ENCODE results near the gene FBRS.
A peak's percentile ranks its signal among the peaks of the same experiment; 100 is the strongest.
"Not testable (repeated sequence)": the region's sequence is repeated elsewhere in the genome, so short reads cannot be mapped to it uniquely, and the experiment has no call there.

FBRS gene

GRCh38 chr16:30657866-30658730 lies at the start of gene FBRS:
Gene FBRS (plus strand): TSS chr16:30658431. CDS start chr16:30659519, 1,088 bp downstream.
- peak; percentile 100 for DNase-seq

- no peak for DNase-seq
Measured at GRCh38 chr16:30609002-30609925, 49.0 kb upstream of the FBRS start.

- peak; percentile 94 to 95 for DNase-seq
Measured at GRCh38 chr16:30609926-30610839, 48.0 kb upstream of the FBRS start, which contains the start of gene ZNF689. Gene ZNF689 (minus strand): TSS chr16:30610389. CDS start chr16:30610041, 348 bp downstream.

GRCh38 chr16:30615358-30616091 lies 42.7 kb upstream of the FBRS start:
- DNase-seq = peak in 1 of 2 donors; percentile 6

- DNase-seq = no peak
Measured at GRCh38 chr16:30619202-30619601, 39.0 kb upstream of the FBRS start.

- no peak for DNase-seq
Measured at GRCh38 chr16:30619638-30620037, 38.6 kb upstream of the FBRS start.

- DNase-seq = no peak
Measured at GRCh38 chr16:30620169-30620568, 38.1 kb upstream of the FBRS start.

- DNase-seq = no peak
Measured at GRCh38 chr16:30621765-30622164, 36.5 kb upstream of the FBRS start.

GRCh38 chr16:30622455-30623032 lies 35.7 kb upstream of the FBRS start:
- DNase-seq = no peak

- no peak for DNase-seq
Measured at GRCh38 chr16:30623536-30624283, 34.5 kb upstream of the FBRS start.

- no peak for DNase-seq
Measured at GRCh38 chr16:30626236-30626635, 32.0 kb upstream of the FBRS start.

- peak; percentile 46 to 67 for DNase-seq
Measured at GRCh38 chr16:30628628-30629540, 29.3 kb upstream of the FBRS start.

- not testable (repeated sequence) for DNase-seq
Measured at GRCh38 chr16:30632454-30632853, 25.8 kb upstream of the FBRS start.

GRCh38 chr16:30633526-30633925 lies 24.7 kb upstream of the FBRS start:
- DNase-seq = no peak

GRCh38 chr16:30636599-30636998 lies 21.6 kb upstream of the FBRS start:
- no peak for DNase-seq

- DNase-seq = not testable (repeated sequence)
Measured at GRCh38 chr16:30637139-30637538, 21.1 kb upstream of the FBRS start.

GRCh38 chr16:30637944-30638343 lies 20.3 kb upstream of the FBRS start:
- peak in 1 of 2 donors; percentile 65 for DNase-seq

- DNase-seq = no peak
Measured at GRCh38 chr16:30641378-30641982, 16.8 kb upstream of the FBRS start.

- no peak for DNase-seq
Measured at GRCh38 chr16:30644334-30644830, 13.8 kb upstream of the FBRS start.
